Endothelial cell of umbilical vein (primary cell): ENCODE results near the gene CILP2. TPM values are rescaled to one million over a fixed set of nuclear protein-coding genes. Genes with fewer than 3 reads are reported as not detected.

ENCODE experiments used
- BruUV-seq: library from RNA; stranded (reverse); fragments of 400-500 nt; replicated peaks from 2 replicates; lab custom pipeline; 2021; lab: Mats Ljungman, UMichigan
- CTCF ChIA-PET: fragments of 300-600, 350-600 bp; sonication (Branson Sonifier 250); formaldehyde crosslinking; loops from one replicate; lab custom pipeline; 2021; ENCODE audit warnings: antibody characterized with exemption, inconsistent platforms; lab: Charles Lee
- POLR2A ChIA-PET: fragments of 300-600, 350-600 bp; sonication (Branson Sonifier 250); formaldehyde crosslinking; loops from one replicate; lab custom pipeline; 2021; ENCODE audit warnings: antibody characterized with exemption, inconsistent platforms; lab: Charles Lee
- DNase-seq: peaks from one replicate; pipeline ENCODE4 v3.0.0-alpha.2; 2011; ENCODE audit warnings: low read depth, low spot score
- FAIRE-seq: peaks from 2 replicates; lab custom pipeline; 2011; peaks lifted over from hg19 to GRCh38; lab: Jason Lieb, UNC
- H2AFZ ChIP-seq: 2 replicates; pipeline ENCODE4 v1.6.0; 2012; ENCODE audit warnings: low read depth, low read length, control low read depth, inconsistent platforms
- H3K27ac ChIP-seq: 2 replicates; pipeline ENCODE4 v1.5.1; 2011; ENCODE audit warnings: low read depth, mild to moderate bottlenecking, control low read depth, low read length, moderate library complexity; ENCODE audit not compliant: insufficient read depth
- H3K27me3 ChIP-seq, 2 experiments: 2 replicates each; pipeline versions ENCODE4 v1.6.0 to v1.6.1; 2011; ENCODE audit warnings: low read length in 2 of 2, mixed read lengths in 1 of 2; ENCODE audit not compliant: control insufficient read depth in 2 of 2, insufficient read depth in 2 of 2
- H3K36me3 ChIP-seq, 2 experiments: 2 replicates in 1 of 2; 3 replicates in 1 of 2; pipeline ENCODE4 v1.5.1; 2011; ENCODE audit warnings: low read length in 2 of 2, mild to moderate bottlenecking in 1 of 2, moderate library complexity in 1 of 2; ENCODE audit not compliant: control insufficient read depth in 2 of 2, insufficient read depth in 2 of 2; ENCODE audit errors: extremely low read depth in 1 of 2
- H3K4me1 ChIP-seq: 3 replicates; pipeline ENCODE4 v1.5.1; 2011; ENCODE audit warnings: mild to moderate bottlenecking, low read length; ENCODE audit not compliant: control insufficient read depth, insufficient read depth; ENCODE audit errors: extremely low read depth
- H3K4me2 ChIP-seq: 2 replicates; pipeline ENCODE4 v1.6.1; 2011; ENCODE audit warnings: low read length, control low read depth, mixed read lengths; ENCODE audit not compliant: insufficient read depth
- H3K4me3 ChIP-seq, 3 experiments: fragments of 200-600 bp in 1 of 3; sonication (generic), shearing (Covaris generic) in 1 of 3; replicated peaks in 1 of 3; 2 replicates each; pipeline ENCODE4 v1.5.1; 2011 to 2016; ENCODE audit warnings: control low read depth in 3 of 3, low read length in 3 of 3, mild to moderate bottlenecking in 2 of 3, inconsistent platforms in 1 of 3, low read depth in 1 of 3, moderate library complexity in 1 of 3; ENCODE audit not compliant: insufficient read depth in 1 of 3
- H3K79me2 ChIP-seq: 2 replicates; pipeline ENCODE4 v1.6.0; 2012; ENCODE audit warnings: low read length, inconsistent platforms; ENCODE audit not compliant: control insufficient read depth, insufficient read depth
- H3K9ac ChIP-seq: replicated peaks from 2 replicates; pipeline ENCODE3; 2011; ENCODE audit warnings: low read length, control low read depth; ENCODE audit not compliant: insufficient read depth; ENCODE audit errors: extremely low read depth
- H3K9me1 ChIP-seq: replicated peaks from 3 replicates; pipeline ENCODE4 v1.6.0; 2011; ENCODE audit warnings: mild to moderate bottlenecking, low read length; ENCODE audit not compliant: control insufficient read depth, insufficient read depth; ENCODE audit errors: extremely low read depth
- H3K9me3 ChIP-seq: replicated peaks from 2 replicates; pipeline ENCODE4 v1.5.1; 2012; ENCODE audit warnings: low read length, inconsistent platforms; ENCODE audit not compliant: control insufficient read depth, insufficient read depth
- H4K20me1 ChIP-seq: replicated peaks from 2 replicates; pipeline ENCODE3; 2011; ENCODE audit warnings: mild to moderate bottlenecking, low read length; ENCODE audit not compliant: control insufficient read depth, insufficient read depth; ENCODE audit errors: extremely low read depth
- CTCF ChIP-seq, 2 donors: IDR thresholded peaks; 1 replicate in 1 of 2; 2 replicates in 1 of 2; pipeline ENCODE4 v1.5.1; 2011; ENCODE audit warnings: low read length in 2 of 2, mild to moderate bottlenecking in 2 of 2, moderate library complexity in 2 of 2, control low read depth in 1 of 2, inconsistent platforms in 1 of 2, low read depth in 1 of 2; ENCODE audit not compliant: insufficient read depth in 1 of 2; ENCODE audit errors: extremely low read depth in 1 of 2
- EZH2 ChIP-seq: IDR thresholded peaks from 2 replicates; pipeline ENCODE4 v1.6.1; 2012; ENCODE audit warnings: borderline replicate concordance, low read depth, mild to moderate bottlenecking, moderate library complexity, low read length, inconsistent platforms; ENCODE audit not compliant: severe bottlenecking
- FOS ChIP-seq: IDR thresholded peaks from 2 replicates; pipeline ENCODE4 v1.6.1; 2011; ENCODE audit warnings: mild to moderate bottlenecking, low read length, moderate library complexity, borderline replicate concordance; ENCODE audit not compliant: insufficient read depth
- GATA2 ChIP-seq: IDR thresholded peaks from 2 replicates; pipeline ENCODE4 v1.7.0; 2011; ENCODE audit warnings: low read depth, mild to moderate bottlenecking, moderate library complexity, mixed read lengths, low read length; ENCODE audit not compliant: insufficient read length, insufficient read depth
- JUN ChIP-seq: IDR thresholded peaks from 2 replicates; pipeline ENCODE4 v1.6.1; 2011; ENCODE audit warnings: borderline replicate concordance, low read depth; ENCODE audit not compliant: insufficient read length, insufficient read depth
- MAX ChIP-seq: IDR thresholded peaks from 2 replicates; pipeline ENCODE4 v1.6.1; 2011; ENCODE audit not compliant: insufficient read depth, insufficient read length
- MYC ChIP-seq: IDR thresholded peaks from one replicate; pipeline ENCODE4 v1.6.1; 2011; ENCODE audit warnings: mild to moderate bottlenecking, low read depth, low read length
- POLR2A ChIP-seq: IDR thresholded peaks from 2 replicates; pipeline ENCODE4 v1.6.1; 2012; ENCODE audit warnings: low read depth, mild to moderate bottlenecking, control low read depth, low read length
- POLR2AphosphoS5 ChIP-seq: IDR thresholded peaks from 2 replicates; pipeline ENCODE4 v1.6.1; 2012; ENCODE audit warnings: low read depth, mild to moderate bottlenecking, control low read depth, low read length, moderate library complexity; ENCODE audit not compliant: insufficient read depth
- dilution Hi-C: fragments of 300-500 bp; cut with MboI; formaldehyde crosslinking; loops from one replicate; pipeline ENCODE4 v1.15.0; 2019; ENCODE audit warnings: low sequenced_read_pairs; ENCODE audit not compliant: extremely low pct_ligation_motif_present
- intact Hi-C: fragments of 100-400 bp; cut with micrococcal nuclease; formaldehyde crosslinking; loops from one replicate; pipeline ENCODE4 v1.10.0; 2022
- polyA plus RNA-seq, 4 experiments: library from polyadenylated mRNA; depleted of rRNA in 3 of 4; stranded (reverse) in 3 of 4; unstranded in 1 of 4; fragments of >200 nt; gene quantifications; 2 replicates each; pipeline versions ENCODE4 v1.2.1 to v1.2.3, GENCODE V29; 2011 to 2012; ENCODE audit warnings: missing spikeins in 1 of 4
- total RNA-seq: library from RNA; stranded (reverse); gene quantifications from 2 replicates; pipeline ENCODE4 v1.2.3, GENCODE V29; 2021

CILP2 gene
- total and polyA plus RNA-seq, 2 donors (not counting 3 experiments of a cell fraction or from before 2014, with no cell fraction given), result 0.01 TPM; not detected in 1

GRCh38 chr19:19505669-19506326 is 32.3 kb upstream of the CILP2 start:
- Histone ChIP-seq H3K9me1 (no peaks in the 10 kb centered on the region), H3K4me1 (no peaks in the 10 kb centered on the region), H3K4me2 (no peak overlapping the region), H3K9ac (no peak overlapping the region), H3K4me3 (no peak overlapping the region), H3K79me2 (no peaks in the 10 kb centered on the region), H3K27me3 (no peaks in the 10 kb centered on the region), H2AFZ (no peak overlapping the region), H3K9me3 (no peaks in the 10 kb centered on the region), H3K36me3 (peaks cover 20 to 41% of the 10 kb centered on the region in 2 experiments), H3K27ac (no peak overlapping the region), H4K20me1 (no peaks in the 10 kb centered on the region)
- no peak for DNase-seq
- no TSS peak for BruUV-seq
- CTCF ChIA-PET, result no interaction called here
- dilution Hi-C loops (no loop called here), intact Hi-C loops (no loop called here)
- POLR2A ChIA-PET, result no interaction called here
- FAIRE-seq, result no peak
- TF ChIP-seq JUN, result no peak
- TF ChIP-seq MYC, result no peak
- no peak for TF ChIP-seq FOS
- no peak for TF ChIP-seq POLR2A
- TF ChIP-seq MAX, result no peak
- no peak for TF ChIP-seq POLR2AphosphoS5
- TF ChIP-seq GATA2, result no peak
- TF ChIP-seq EZH2, result no peak
- no peak for TF ChIP-seq CTCF (IDR thresholded peaks at IDR 0.05; ENCODE audit: extremely low read depth in 1 of 2, insufficient read depth in 1 of 2, low read depth in 1 of 2, low read length in 2 of 2)
